ENCODE data around the gene TULP1.
"Not testable (repeated sequence)": the region's sequence is repeated elsewhere in the genome, so short reads cannot be mapped to it uniquely, and the experiment has no call there.

TULP1 gene

DNA sequence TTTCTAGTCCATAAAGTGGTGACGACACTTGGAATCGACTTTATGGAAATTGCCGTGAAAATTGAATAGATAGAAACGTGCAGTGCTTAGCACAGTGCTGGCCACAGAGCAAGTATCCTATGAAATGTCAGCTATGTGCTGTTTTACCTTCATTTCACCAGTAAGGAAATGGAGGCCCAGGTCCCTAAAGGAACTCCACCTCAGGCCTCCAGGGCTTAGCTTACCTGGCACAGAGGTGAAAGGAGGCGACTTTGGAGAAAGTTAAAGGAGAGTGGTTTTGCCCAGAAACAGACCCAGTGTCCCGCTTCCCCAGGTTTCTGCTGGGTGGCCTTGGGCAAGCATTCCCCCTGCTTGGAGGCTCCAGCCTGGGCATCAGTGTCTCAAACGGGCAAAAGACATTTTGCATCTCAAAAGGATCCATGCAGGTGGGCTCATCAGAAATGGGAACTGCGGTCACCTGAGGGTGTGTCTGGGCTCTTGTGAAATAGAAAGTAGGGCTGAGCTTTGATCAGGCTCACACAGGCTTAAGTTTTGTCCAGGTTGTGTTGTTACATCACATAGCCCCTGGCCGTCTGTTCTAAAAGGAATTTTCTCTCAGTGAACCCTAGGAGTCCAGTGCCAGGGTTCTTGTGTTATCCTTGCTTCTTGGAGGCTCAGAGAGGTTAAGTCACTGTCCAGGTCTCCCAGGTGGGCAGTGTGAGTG, 6.8 kb upstream of the TULP1 start:
- DNase-seq, result no peak

DNA sequence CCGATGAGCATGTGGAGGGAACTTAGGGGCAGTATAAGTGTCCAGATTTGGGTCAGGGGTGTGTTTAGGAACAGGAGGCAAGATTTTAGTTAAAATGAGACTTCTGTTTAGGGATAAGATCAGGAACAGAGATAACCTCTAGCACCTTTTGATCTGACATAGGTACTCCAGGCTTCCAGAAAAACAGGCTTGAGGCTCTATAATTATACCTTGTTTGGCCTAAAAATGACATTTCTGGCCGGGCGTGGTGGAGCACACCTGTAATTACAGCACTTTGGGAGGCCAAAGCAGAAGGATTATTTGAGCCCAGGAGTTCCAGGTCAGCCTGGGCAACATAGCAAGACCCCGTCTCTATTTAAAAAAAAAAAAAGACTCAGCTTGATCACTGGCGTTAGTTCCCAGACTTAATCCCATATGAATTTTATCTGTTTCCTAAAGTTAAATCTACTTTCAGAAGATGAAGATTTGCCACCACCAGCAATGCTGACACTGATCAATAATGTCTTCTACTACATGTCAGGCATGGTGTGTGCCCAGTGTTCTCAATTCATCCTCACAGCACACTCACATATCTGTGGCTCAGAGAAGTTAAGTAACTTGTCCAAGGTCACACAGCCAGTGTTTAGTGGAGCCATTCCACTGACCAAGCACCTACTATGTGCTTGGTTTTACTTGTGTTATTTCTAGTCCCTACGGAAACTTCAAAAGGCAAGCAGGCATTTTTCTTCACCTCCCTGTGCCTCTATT, 6.0 kb upstream of the TULP1 start:
- no peak for DNase-seq

DNA sequence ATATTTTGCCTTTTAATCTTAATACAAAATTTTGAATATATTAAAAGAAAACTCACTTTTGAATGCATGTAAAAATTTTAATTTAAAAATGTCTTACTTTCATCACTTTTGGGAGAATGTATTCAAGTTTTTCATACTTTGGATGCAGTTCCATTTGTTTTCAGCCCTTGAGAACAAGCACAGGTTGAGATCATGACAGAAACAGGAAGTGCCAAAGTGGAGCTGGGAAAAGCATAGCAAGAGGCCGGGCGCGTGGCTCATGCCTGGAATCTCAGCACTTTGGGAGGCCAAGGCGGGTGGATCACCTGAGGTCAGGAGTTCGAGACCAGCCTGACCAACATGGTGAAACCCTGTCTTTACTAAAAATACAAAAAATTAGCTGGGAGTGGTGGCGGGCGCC, 5.3 kb upstream of the TULP1 start:
- DNase-seq, result not testable (repeated sequence)

DNA sequence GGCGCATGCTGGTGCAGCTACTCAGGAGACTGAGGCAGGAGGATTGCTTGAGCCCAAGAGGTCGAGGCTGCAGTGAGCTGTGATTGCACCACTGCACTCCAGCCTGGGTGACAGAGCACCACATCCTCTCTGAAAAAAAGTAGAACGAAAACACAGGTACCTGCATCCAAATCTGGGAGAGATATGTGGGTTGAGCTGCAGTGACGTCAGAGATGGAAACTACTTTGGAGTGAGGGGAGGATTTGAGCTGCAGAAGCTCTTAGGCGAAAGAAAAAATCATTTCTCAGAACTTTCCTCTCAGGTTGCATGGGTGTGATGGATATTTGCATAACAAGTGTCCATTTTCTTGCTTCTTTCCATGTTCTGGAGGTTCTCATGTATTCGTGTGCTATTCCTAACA, 4.0 kb upstream of the TULP1 start:
- no peak for DNase-seq

DNA sequence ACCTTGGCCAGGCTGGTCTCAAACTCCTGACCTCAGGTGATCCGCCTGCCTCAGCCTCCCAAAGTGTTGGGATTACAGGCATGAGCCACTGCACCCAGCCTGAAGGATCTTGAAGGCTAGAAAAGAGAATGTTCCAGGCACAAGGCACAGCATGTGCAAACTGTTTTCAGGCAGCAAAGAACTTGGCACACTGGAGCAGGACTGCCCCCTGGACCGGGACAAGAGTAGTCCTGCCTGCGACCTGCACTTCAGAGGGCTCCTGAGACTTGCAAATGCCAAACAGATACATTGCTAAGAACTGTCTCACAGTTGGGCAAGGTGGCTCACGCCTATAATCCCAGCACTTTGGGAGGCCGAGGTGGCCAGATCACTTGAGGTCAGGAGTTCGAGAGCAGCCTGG, 3.2 kb upstream of the TULP1 start:
- not testable (repeated sequence) for DNase-seq

DNA sequence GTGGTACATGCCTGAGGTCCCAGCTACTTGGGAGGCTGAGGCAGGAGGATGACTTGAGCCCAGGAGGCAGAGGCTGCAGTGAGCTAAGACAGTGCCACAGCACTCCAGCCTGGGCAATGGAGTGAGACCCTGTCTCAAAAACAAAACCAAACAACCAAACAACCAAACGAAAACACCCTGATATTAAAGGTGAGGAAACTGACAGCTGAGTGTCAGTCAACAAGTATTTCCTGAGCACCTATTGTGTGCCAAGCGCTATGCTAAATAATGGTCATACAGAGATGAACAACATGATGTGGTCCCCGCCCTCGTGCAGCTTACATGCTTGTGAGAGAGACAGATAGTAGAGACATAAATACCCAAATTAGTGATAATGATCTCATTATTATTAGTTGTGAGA, 1.9 kb upstream of the TULP1 start:
- no peak for DNase-seq

DNA sequence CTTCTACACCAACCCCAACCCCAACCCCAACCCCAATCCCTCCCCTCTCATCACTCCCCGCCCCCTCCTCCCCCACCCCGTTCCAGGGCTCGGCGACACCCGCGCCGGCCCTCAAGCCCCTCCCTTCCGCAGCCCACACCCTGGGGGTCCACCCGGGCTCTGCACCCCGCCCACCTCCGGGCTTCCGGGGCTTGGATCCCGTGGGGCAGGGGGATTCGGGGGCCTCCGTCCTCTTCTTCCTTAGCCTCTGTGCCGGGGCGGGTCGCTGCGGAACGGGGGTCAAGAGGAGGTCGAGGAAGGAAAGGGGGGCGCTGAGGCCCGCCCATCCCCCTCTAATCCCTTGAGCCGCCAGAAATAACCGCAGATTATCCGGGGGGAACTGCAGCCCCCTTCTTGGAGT, 690 bp downstream of the TULP1 start:
- no peak for DNase-seq

DNA sequence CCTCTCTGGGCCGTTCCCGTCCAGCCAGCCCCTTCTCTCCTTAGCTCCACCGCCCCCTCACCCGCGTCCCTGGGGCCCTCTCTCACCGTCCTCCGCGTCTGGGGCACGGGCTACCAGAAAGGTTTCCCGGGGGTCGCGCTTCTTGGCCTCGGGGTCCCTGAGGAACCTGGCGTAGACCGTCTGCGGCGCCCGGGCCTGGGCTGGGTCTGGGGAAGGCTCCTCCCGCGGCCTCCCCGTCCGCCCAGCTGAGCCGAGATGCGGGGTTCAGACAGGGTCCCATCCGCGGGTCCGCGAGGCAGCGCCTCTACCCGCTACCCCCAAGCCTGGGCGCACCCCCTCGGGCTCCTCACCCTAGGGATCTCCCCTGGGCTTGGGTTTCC, 1.1 kb downstream of the TULP1 start:
- no peak for DNase-seq

DNA sequence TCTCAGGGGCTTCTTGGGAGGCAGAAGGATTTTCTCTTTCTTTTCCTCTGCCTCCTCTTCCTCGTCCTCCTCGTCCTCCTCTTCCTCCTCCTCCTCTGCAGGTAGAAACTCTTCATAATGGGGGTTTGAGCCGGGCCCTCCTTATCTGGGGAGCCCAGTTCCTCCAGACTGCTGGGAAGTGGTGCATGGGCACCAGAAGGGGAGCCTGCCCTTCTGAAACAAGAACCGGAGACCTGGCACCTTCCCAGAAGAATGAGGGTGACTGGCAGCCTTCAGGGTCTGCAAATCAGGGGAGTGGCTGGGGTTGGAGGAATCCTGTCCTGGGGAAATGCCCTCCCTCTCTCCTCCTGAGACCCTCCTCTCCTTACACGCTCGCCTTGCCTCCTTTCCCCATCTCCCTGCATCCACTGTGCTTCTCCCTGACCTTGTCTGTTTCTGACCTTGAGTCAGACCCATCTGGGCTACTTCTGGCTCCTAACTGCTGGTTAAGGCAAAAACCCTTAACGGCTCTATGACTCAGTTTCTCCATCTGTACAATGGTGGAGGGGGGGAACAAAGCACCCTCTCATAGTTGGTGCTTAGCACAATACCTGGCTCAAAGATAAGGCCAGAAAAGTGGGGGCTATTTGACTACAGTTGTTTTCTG, 1.7 kb downstream of the TULP1 start:
- no peak for DNase-seq

DNA sequence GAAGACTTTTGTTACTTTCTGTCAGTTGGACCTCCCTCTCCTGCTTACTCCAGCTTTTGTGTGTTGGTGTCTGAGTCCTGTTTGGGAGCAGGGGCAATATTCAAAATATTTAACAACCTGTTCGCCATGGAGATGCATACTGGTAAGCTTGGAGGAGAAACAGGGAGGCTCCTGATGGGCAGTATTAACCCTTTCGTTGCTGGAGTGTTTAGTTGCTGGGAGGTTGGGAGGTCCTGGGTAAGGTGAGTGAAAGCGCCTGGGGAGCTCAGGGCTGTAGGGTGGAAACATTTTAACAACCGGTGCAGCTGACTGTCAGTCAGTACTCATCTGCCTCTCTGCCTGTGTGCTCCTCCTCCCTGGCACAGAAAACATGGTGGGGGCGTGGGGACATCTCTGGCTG, 4.2 kb downstream of the TULP1 start:
- DNase-seq, result no peak

DNA sequence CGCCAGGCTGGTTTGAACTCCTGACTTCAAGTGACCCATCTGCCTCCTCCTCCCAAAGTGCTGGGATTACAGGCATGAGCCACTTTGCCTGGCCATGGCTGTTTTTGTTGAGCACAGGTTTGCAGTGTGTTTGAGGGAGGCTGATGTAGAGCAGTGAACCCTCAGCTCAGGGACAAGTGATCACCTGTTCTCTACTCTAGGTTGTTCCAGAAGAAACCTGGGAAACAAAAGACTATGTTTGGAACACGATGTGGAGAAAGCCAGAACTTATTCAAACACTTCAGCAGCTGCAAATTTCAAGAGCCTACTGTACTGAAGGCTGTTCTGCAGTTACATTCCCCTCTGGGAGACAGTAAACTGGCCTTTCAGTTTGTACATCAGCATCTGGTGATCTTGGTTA, 4.7 kb downstream of the TULP1 start:
- no peak for DNase-seq

DNA sequence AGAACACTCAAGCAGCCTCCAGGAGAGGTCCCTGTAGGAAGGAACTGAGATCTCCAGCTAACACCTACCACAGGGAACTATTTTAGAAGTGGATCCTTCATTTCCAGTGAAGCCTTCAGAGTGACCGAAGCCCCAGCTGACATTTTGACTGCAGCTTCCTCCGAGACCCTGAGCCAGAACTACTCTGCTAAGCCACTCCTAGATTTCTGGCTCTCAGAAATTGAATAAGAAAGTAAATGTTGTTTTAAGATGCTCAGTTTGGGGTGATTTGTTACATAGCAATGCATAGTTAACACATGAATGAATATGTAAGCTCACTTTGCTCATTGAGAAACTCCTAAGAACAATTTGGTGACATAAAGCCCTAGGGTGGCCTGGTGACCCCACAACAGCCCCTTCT, 5.5 kb downstream of the TULP1 start:
- DNase-seq, result no peak

DNA sequence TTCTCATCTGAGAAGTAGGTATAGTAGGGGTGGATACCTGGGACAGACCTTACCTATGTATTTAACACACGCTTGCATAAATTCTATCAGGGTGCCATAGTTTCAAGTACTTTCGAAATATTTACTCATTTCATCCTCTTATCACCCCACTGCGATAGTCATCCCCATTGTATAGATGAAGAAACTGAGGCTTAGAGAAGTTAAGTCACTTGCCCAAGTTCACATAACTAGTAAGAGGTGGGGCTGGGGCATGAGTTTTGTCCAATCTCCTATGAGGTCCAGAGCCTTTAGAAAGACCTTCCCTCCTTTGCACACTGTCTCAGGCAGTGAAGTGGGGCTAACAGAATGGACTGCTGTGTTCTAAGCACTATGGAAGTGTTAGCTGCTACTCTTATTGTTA, 6.2 kb downstream of the TULP1 start:
- no peak for DNase-seq

DNA sequence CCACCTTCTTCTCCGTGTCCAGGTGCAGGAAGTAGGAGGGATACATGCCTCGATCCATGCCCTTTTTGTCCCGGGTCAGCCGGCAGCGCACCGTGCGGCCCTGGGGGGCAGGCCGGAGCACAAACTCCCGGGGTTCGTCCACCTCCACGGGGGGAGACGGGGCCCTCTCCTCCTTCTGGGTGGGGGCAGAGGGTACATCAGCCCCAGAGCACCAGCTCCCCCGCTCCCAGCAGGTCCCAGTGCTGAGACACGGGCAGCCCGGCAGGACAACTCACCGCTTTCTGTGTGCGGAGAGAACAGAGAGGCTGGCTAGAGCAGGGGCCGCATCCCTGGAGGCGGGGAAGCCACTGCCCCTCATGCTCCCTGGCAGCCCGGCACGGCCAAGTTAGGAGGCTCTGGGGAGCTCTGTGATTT, 6.7 kb downstream of the TULP1 start:
- no peak for DNase-seq

DNA sequence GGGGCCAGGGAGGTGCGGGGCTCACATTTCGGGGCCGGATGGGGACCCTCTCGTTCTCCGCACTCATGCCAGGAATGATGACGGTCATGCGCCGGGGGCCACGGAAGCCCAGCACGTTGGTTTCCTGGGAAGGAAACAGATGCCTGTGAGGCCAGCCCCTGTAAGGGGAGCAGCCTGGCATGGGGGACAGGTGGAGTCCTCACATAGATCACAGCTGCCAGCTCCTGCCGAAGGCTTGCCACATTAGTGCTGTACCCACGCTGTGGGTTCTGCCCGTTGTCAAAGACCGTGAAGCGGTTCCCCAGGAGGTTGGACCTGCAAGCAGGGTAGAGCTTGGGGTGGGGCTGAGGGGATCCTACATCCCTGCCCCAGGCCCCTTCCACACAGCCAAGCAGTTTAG, 9.2 kb downstream of the TULP1 start:
- DNase-seq, result no peak

DNA sequence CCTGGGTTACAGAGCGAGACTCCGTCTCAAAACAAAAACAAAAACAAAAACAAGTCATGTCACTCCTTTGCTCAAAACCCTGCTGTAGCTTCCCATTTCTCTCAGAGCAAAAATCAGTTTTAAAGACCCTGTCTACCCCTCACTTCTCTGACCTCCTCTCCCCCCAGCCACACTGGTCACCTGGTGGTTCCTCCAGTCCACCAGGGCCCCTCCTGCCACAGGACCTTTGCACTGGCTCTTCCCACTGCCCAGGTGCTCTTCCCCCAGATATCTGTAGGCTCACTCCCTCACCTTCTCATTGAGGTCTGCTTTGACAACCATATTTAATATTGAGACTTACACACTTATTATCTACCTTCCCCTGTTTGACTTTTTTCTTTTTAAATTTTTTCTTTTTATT, 10.9 kb downstream of the TULP1 start:
- no peak for DNase-seq

DNA sequence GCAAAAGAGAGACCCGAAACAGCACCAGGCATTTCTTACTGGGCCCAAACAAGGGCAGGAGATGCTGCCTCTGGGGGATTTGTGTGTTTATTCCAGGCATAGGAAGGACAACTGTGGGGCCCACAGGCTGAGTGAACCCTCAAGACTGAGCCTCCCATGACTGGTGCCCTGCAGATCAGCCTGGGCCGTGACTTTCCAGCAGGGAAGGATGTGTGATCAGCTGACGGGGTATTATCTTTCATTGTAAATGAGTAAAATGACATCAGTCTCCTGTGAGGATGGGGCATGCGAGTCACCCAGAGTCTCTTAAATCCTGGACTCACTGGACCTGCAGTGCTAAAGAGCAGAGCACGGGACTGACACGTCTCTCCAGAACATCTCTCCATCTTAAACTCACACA, 11.9 kb downstream of the TULP1 start:
- no peak for DNase-seq

DNA sequence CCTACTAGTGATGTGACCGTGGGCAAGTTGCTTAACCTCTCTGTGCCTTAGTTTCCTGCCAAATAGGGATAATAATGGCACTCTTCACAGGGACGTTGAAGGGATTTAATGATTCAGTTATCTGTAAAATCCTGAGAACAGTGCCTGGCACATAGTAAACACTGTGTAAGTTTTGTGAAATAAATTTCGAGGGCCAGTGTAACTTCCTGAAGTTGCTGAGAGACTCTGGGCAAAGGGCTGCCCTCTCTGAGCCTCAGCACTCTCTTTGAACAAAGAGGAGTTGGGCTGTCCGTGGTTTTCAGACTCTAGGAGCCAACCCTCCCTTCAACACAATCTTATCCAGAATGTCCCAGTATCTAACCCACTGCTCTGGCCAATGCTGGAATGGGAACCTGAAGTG, 13.3 kb downstream of the TULP1 start:
- no peak for DNase-seq

DNA sequence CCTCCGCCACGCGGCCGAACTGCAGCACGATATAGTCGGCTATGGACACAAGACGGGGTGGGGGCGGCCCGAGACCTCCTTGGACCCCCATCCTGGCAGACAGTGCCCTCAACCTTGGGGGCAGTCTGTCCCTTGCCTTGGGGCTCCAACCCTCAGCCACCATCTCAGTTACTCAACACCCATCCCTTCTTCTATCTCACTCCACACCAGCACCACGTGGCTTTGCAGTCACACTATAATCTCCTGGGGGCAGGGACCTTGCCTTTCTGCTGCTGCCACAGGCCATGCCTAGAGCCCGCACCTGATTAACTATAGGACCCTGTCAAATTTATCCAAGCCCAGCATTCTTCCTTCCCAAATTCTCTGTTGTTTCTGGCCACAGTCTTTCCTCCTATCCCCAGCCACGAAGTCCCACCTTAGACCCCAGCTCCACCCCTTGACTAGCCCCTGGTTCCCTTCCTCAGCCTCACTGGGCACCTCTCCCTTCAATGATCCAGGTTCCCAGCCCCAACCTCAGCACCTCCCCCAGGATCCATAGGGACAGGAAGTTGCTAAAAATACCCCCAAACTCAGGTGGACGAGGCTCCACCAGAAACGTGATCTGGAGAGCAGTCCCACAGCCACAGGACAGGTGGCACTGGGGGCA, 14.2 kb downstream of the TULP1 start:
- DNase-seq, result no peak

DNA sequence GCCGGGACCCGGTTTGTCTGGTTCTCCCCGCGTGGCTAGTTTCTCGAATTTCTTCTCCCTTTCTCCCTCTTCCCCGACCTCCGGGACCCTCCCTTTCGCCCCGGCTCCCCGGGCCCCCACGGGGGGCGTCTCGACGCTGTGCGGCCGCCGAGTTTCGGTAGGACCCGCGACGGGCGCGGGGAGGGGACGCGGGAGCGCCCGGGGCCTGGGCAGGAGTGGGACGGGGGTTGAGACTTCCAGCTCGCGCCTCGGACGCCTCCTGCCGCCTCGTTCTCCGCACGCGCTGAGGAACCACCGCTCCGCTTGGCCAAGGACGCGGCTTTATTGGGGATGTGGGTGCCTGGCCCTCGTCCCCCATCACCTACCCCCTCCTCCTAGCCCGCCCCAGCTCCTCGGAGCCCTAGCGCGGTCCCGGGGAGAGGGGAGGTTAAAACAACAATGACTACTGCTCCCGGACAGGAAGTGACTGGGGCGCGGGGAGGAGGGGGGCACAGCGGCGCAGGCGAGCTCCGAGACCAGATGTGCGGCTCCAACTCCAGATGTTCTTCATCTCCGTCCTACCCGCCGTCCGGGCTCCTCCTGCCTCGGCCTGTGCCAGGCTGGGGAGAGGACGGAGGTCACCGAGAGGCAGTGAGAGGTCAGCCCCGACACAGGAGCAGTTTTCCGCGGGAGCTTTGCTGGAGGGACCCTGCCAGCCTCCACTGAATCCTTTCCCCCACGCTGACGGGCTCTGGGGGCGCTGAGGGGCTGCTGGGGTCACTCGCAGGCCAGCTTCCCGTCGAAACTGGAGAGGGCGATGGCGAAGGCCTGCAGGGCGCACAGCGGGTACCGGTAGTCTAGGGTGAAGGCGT, 14.9 kb downstream of the TULP1 start:
- DNase-seq, result no peak

DNA sequence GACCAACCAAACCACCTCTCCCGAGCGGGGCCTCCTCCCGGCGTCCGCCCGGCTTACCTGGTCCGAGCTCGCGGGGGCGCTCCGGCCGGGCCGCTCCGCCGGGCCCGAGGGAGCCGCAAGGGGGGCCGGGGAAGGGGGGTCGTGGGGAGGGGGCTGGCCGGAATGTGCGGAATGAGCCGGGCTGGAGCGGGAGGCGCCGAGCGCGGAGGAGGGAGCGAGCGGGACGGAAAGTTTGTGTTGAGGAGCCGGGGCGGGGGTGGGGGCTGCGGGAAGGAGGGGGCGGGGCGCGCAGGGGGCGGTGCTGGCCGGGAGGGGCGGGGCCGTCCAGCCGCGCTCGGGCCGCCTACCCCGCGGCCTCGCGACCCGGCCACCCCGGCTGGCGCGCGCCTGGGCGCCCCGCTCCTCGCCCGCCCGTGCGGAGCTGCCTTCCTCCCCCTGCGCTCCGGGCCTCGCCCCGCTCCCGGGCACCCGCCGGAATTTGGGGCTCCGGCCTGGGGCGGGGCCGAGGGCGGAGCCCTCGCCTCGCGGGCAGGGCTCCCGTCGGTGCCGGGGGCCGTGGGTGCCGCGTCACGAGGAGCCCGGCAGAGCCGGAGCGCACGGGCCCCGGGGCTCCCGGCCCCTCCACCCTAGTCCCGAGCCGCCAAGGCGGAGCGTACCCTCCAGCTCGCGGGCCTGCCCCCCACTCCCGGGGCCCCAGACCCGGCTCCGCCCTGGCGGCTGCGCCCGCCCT, 15.7 kb downstream of the TULP1 start, which contains the start of gene TEAD3:
Gene TEAD3 (minus strand): TSS at position 239 of the 730 bp plus-strand sequence.
- DNase-seq, result no peak
